Activated T-helper 2 cell treated with anti-CD3 and anti-CD28 coated beads, Interferon-gamma antibody, Interleukin-2, Interleukin-4, amounts not matched to agents 10 μg/mL and 5 μg/mL and 100 μg/mL, durations not matched to agents 14 hours and 24 hours and 36 hours (primary cell): Measurements from ENCODE around the gene SLC17A8. TPM values are rescaled to one million over a fixed set of nuclear protein-coding genes. Genes with fewer than 3 reads are reported as not detected.

Source experiments
- DNase-seq: peaks from one replicate; pipeline ENCODE4 v3.0.0; 2021; ENCODE audit warnings: low spot score
- H3K27ac Mint-ChIP-seq: one replicate; pipeline ENCODE4 v1.8.0; 2021; ENCODE audit warnings: mixed read lengths
- H3K27me3 Mint-ChIP-seq: one replicate; pipeline ENCODE4 v1.8.0; 2021; ENCODE audit warnings: low read depth, mixed read lengths
- H3K36me3 Mint-ChIP-seq: one replicate; pipeline ENCODE4 v1.8.0; 2021; ENCODE audit warnings: low read depth, mixed read lengths
- H3K4me1 Mint-ChIP-seq: one replicate; pipeline ENCODE4 v1.8.0; 2021; ENCODE audit warnings: low read depth, mixed read lengths
- H3K4me3 Mint-ChIP-seq: one replicate; pipeline ENCODE4 v1.8.0; 2021; ENCODE audit warnings: low read depth, mild to moderate bottlenecking, moderate library complexity, mixed read lengths
- H3K9me3 Mint-ChIP-seq: one replicate; pipeline ENCODE4 v1.8.0; 2021; ENCODE audit warnings: mixed read lengths
- intact Hi-C: fragments of 100-400 bp; cut with micrococcal nuclease; formaldehyde crosslinking; loops from one replicate; pipeline ENCODE4 v1.15.1; 2023
- total RNA-seq: library from RNA; stranded (reverse); gene quantifications from 2 replicates; pipeline ENCODE4 v1.2.3, GENCODE V29; 2022

The SLC17A8 gene
- total RNA-seq, 1 donor from 2014 or later, result not detected

- Mint-ChIP-seq H3K4me1 (peaks cover 4% of the 10 kb centered on the region), H3K27me3 (peaks cover 8% of the 10 kb centered on the region), H3K27ac (no peak overlapping the region), H3K36me3 (no peaks in the 10 kb centered on the region), H3K4me3 (no peak overlapping the region), H3K9me3 (no peaks in the 10 kb centered on the region)
- intact Hi-C loops, result no loop called here
- no peak for DNase-seq
These were observed 85.5 kb downstream of the SLC17A8 start for GRCh38 chr12:100442403-100442802.

- Mint-ChIP-seq H3K4me1 (no peaks in the 10 kb centered on the region), H3K4me3 (no peak overlapping the region), H3K27ac (no peak overlapping the region), H3K36me3 (no peaks in the 10 kb centered on the region), H3K9me3 (no peaks in the 10 kb centered on the region), H3K27me3 (peaks cover 9% of the 10 kb centered on the region)
- no peak for DNase-seq
- intact Hi-C loops, result no loop called here
These were observed 86.6 kb downstream of the SLC17A8 start for GRCh38 chr12:100443434-100443833.

- H3K27ac Mint-ChIP-seq, result no peak overlapping the region
- no peaks in the 10 kb centered on the region for H3K4me1 Mint-ChIP-seq
- intact Hi-C loops, result no loop called here
- no peaks in the 10 kb centered on the region for H3K36me3 Mint-ChIP-seq
- DNase-seq, result no peak
- H3K9me3 Mint-ChIP-seq, result no peaks in the 10 kb centered on the region
- peaks cover 12% of the 10 kb centered on the region for H3K27me3 Mint-ChIP-seq
- no peak overlapping the region for H3K4me3 Mint-ChIP-seq
These were observed 88.2 kb downstream of the SLC17A8 start for GRCh38 chr12:100445081-100445481.

- Mint-ChIP-seq H3K27me3 (peaks cover 16% of the 10 kb centered on the region), H3K36me3 (no peaks in the 10 kb centered on the region), H3K4me3 (no peak overlapping the region), H3K27ac (no peak overlapping the region), H3K4me1 (no peaks in the 10 kb centered on the region), H3K9me3 (no peaks in the 10 kb centered on the region)
- intact Hi-C loops, result no loop called here
- no peak for DNase-seq
These were observed 90.5 kb downstream of the SLC17A8 start for GRCh38 chr12:100447381-100447780.

- no peak overlapping the region for H3K27ac Mint-ChIP-seq
- intact Hi-C loops, result no loop called here
- H3K27me3 Mint-ChIP-seq, result peaks cover 16% of the 10 kb centered on the region
- H3K4me3 Mint-ChIP-seq, result no peak overlapping the region
- DNase-seq, result no peak
- H3K36me3 Mint-ChIP-seq, result no peaks in the 10 kb centered on the region
- H3K9me3 Mint-ChIP-seq, result no peaks in the 10 kb centered on the region
- no peaks in the 10 kb centered on the region for H3K4me1 Mint-ChIP-seq
These were observed 91.8 kb downstream of the SLC17A8 start for GRCh38 chr12:100448656-100449055.

- intact Hi-C loops, result no loop called here
- Mint-ChIP-seq H3K4me3 (no peak overlapping the region), H3K4me1 (no peaks in the 10 kb centered on the region), H3K36me3 (no peaks in the 10 kb centered on the region), H3K9me3 (no peaks in the 10 kb centered on the region), H3K27me3 (peaks cover 11% of the 10 kb centered on the region), H3K27ac (no peak overlapping the region)
- no peak for DNase-seq
These were observed 93.9 kb downstream of the SLC17A8 start for GRCh38 chr12:100450735-100451134.

GRCh38 chr12:100453951-100454350 is 97.1 kb downstream of the SLC17A8 start:
- Mint-ChIP-seq H3K9me3 (no peaks in the 10 kb centered on the region), H3K4me1 (no peaks in the 10 kb centered on the region), H3K4me3 (no peak overlapping the region), H3K36me3 (no peaks in the 10 kb centered on the region), H3K27me3 (peaks cover 7% of the 10 kb centered on the region), H3K27ac (no peak overlapping the region)
- DNase-seq, result no peak
- intact Hi-C loops, result no loop called here

GRCh38 chr12:100455896-100456295 is 99.0 kb downstream of the SLC17A8 start:
- intact Hi-C loops, result no loop called here

GRCh38 chr12:100458191-100458590 is 101.3 kb downstream of the SLC17A8 start:
- Mint-ChIP-seq H3K27ac (no peak overlapping the region), H3K27me3 (no peaks in the 10 kb centered on the region), H3K9me3 (no peaks in the 10 kb centered on the region), H3K4me3 (no peak overlapping the region), H3K4me1 (no peaks in the 10 kb centered on the region), H3K36me3 (no peaks in the 10 kb centered on the region)
- DNase-seq, result no peak
- intact Hi-C loops, result no loop called here

More at GRCh38 chr12:100455896-100456295, 99.0 kb downstream of the SLC17A8 start:
- H3K4me1 Mint-ChIP-seq, result no peaks in the 10 kb centered on the region
- no peak for DNase-seq
- no peaks in the 10 kb centered on the region for H3K36me3 Mint-ChIP-seq
- H3K4me3 Mint-ChIP-seq, result no peak overlapping the region
- H3K9me3 Mint-ChIP-seq, result no peaks in the 10 kb centered on the region
- H3K27ac Mint-ChIP-seq, result no peak overlapping the region
- H3K27me3 Mint-ChIP-seq, result peaks cover 3% of the 10 kb centered on the region

GRCh38 chr12:100460702-100461101 is 103.8 kb downstream of the SLC17A8 start:
- no peak overlapping the region for H3K27ac Mint-ChIP-seq
- H3K9me3 Mint-ChIP-seq, result no peaks in the 10 kb centered on the region
- H3K4me1 Mint-ChIP-seq, result no peaks in the 10 kb centered on the region
- no peak overlapping the region for H3K4me3 Mint-ChIP-seq
- intact Hi-C loops, result no loop called here
- DNase-seq, result no peak
- no peaks in the 10 kb centered on the region for H3K27me3 Mint-ChIP-seq
- H3K36me3 Mint-ChIP-seq, result no peaks in the 10 kb centered on the region

- Mint-ChIP-seq H3K27me3 (no peaks in the 10 kb centered on the region), H3K4me1 (no peaks in the 10 kb centered on the region), H3K27ac (no peak overlapping the region), H3K4me3 (no peak overlapping the region), H3K9me3 (no peaks in the 10 kb centered on the region), H3K36me3 (no peaks in the 10 kb centered on the region)
- DNase-seq, result no peak
- intact Hi-C loops, result no loop called here
These were observed 104.6 kb downstream of the SLC17A8 start for GRCh38 chr12:100461330-100461973.

GRCh38 chr12:100463661-100464060 is 106.8 kb downstream of the SLC17A8 start:
- intact Hi-C loops, result no loop called here
- H3K4me3 Mint-ChIP-seq, result no peak overlapping the region

GRCh38 chr12:100464529-100464928 is 107.7 kb downstream of the SLC17A8 start:
- Mint-ChIP-seq H3K36me3 (no peaks in the 10 kb centered on the region), H3K4me1 (no peaks in the 10 kb centered on the region), H3K27me3 (no peaks in the 10 kb centered on the region), H3K27ac (no peak overlapping the region), H3K4me3 (no peak overlapping the region), H3K9me3 (no peaks in the 10 kb centered on the region)
- intact Hi-C loops, result no loop called here
- no peak for DNase-seq

More at GRCh38 chr12:100463661-100464060, 106.8 kb downstream of the SLC17A8 start:
- no peak for DNase-seq
- H3K27ac Mint-ChIP-seq, result no peak overlapping the region
- H3K27me3 Mint-ChIP-seq, result no peaks in the 10 kb centered on the region
- no peaks in the 10 kb centered on the region for H3K9me3 Mint-ChIP-seq
- H3K4me1 Mint-ChIP-seq, result no peaks in the 10 kb centered on the region
- no peaks in the 10 kb centered on the region for H3K36me3 Mint-ChIP-seq

GRCh38 chr12:100468126-100468525 is 111.3 kb downstream of the SLC17A8 start:
- no peak overlapping the region for H3K27ac Mint-ChIP-seq
- intact Hi-C loops, result no loop called here
- H3K4me3 Mint-ChIP-seq, result no peak overlapping the region
- H3K9me3 Mint-ChIP-seq, result no peaks in the 10 kb centered on the region
- H3K36me3 Mint-ChIP-seq, result no peaks in the 10 kb centered on the region
- peaks cover 2% of the 10 kb centered on the region for H3K27me3 Mint-ChIP-seq
- DNase-seq, result no peak
- H3K4me1 Mint-ChIP-seq, result no peaks in the 10 kb centered on the region
